Measurements from ENCODE around the gene ITCH.

GRCh38 chr20:34507702-34508413, 144.8 kb downstream of the ITCH start:
- no peak for TF ChIP-seq CTCF (IDR thresholded peaks at IDR 0.05)
- no peak for TF ChIP-seq EP300 (IDR thresholded peaks at IDR 0.05)
- TF ChIP-seq POLR2A (IDR thresholded peaks at IDR 0.05; ENCODE audit: low read depth): no peak
